Measurements from ENCODE around the gene MTUS2.

DNA sequence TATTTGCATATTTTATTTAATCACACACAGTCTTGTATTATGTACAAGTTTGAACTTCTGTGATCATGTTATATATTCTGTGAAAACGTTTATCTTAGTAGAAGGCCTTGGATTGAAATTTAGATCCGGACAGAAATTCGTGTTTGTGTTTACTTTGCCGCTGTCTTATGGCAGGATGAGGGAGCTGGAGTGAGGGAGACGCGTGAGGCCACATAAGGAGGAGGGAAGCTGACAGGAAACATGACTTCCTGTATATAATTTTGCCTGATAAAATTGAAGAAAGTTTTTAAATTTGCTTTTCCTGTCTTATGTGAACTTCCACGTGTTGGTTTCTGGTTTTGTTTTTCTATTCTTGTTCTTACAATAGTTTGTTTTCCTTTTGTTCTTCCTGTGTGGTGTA lies 200.2 kb downstream of the MTUS2 start:
- TF ChIP-seq, protein P1, sequence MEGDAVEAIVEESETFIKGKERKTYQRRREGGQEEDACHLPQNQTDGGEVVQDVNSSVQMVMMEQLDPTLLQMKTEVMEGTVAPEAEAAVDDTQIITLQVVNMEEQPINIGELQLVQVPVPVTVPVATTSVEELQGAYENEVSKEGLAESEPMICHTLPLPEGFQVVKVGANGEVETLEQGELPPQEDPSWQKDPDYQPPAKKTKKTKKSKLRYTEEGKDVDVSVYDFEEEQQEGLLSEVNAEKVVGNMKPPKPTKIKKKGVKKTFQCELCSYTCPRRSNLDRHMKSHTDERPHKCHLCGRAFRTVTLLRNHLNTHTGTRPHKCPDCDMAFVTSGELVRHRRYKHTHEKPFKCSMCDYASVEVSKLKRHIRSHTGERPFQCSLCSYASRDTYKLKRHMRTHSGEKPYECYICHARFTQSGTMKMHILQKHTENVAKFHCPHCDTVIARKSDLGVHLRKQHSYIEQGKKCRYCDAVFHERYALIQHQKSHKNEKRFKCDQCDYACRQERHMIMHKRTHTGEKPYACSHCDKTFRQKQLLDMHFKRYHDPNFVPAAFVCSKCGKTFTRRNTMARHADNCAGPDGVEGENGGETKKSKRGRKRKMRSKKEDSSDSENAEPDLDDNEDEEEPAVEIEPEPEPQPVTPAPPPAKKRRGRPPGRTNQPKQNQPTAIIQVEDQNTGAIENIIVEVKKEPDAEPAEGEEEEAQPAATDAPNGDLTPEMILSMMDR (IDR thresholded peaks at IDR 0.05; ENCODE audit: low read depth, low read length, poor library complexity, severe bottlenecking) = no peak
- TF ChIP-seq EZH2phosphoT487 (IDR thresholded peaks at IDR 0.05; ENCODE audit: borderline replicate concordance, low read length) = no peak

Data from DOHH2 (cell line).